AG09309 (cell line): Measurements from ENCODE around the gene PRRG2.

ENCODE experiments used
- DNase-seq: peaks from one replicate; pipeline ENCODE4 v3.0.0-alpha.2; 2010; ENCODE audit warnings: low read depth
- H3K4me3 ChIP-seq: 2 replicates; pipeline ENCODE4 v1.5.1; 2011; ENCODE audit warnings: mild to moderate bottlenecking, low read depth, low read length, moderate library complexity; ENCODE audit not compliant: control insufficient read depth
- TF ChIP-seq, protein P1 (sequence below): IDR thresholded peaks from 2 replicates; pipeline ENCODE4 v1.5.1; 2011; ENCODE audit warnings: mild to moderate bottlenecking, low read depth, low read length, inconsistent platforms; ENCODE audit not compliant: insufficient read depth, control insufficient read depth; ENCODE audit errors: missing control alignments

PRRG2 gene

GRCh38 chr19:49573425-49573824, 7.7 kb upstream of the PRRG2 start:
- DNase-seq: no peak
- TF ChIP-seq, protein P1, sequence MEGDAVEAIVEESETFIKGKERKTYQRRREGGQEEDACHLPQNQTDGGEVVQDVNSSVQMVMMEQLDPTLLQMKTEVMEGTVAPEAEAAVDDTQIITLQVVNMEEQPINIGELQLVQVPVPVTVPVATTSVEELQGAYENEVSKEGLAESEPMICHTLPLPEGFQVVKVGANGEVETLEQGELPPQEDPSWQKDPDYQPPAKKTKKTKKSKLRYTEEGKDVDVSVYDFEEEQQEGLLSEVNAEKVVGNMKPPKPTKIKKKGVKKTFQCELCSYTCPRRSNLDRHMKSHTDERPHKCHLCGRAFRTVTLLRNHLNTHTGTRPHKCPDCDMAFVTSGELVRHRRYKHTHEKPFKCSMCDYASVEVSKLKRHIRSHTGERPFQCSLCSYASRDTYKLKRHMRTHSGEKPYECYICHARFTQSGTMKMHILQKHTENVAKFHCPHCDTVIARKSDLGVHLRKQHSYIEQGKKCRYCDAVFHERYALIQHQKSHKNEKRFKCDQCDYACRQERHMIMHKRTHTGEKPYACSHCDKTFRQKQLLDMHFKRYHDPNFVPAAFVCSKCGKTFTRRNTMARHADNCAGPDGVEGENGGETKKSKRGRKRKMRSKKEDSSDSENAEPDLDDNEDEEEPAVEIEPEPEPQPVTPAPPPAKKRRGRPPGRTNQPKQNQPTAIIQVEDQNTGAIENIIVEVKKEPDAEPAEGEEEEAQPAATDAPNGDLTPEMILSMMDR: no peak
- H3K4me3 ChIP-seq: no peak overlapping the region

DNA sequence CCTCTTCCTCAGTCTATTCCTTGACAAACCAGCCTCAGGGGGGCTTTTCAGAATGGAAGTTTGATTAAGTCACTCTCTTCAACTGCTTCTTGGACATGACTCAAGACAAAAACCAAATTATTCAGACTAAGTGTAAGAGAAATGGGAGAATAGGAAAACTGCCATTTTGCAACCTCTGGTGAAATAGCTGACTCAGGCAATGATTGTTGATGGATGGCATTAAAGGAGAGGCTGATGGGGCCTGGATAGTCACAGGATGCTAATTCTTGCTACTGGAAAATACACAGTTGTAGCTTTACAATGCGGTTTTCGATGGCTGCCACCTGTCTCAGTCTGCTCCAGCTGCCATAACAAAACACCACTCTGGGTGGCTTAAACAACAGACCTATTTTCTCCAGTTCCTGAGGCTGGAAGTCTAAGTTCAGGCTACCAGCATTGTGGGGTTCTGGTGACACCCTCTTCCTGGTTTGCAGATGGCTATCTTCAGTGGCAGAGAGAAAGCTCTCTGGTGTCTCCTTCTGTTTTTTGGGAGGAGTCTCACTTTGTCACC, 6.8 kb upstream of the PRRG2 start:
- no peak for DNase-seq
- TF ChIP-seq, protein P1: no peak
- no peak overlapping the region for H3K4me3 ChIP-seq

- no peak for DNase-seq
- peak overlapping the region; percentile 77 for H3K4me3 ChIP-seq
- TF ChIP-seq, protein P1: no peak
Observed at GRCh38 chr19:49579193-49579592, 1.9 kb upstream of the PRRG2 start.

GRCh38 chr19:49579947-49580263, 1.2 kb upstream of the PRRG2 start:
- peak overlapping the region; percentile 77 for H3K4me3 ChIP-seq
- no peak for DNase-seq
- TF ChIP-seq, protein P1: no peak

DNA sequence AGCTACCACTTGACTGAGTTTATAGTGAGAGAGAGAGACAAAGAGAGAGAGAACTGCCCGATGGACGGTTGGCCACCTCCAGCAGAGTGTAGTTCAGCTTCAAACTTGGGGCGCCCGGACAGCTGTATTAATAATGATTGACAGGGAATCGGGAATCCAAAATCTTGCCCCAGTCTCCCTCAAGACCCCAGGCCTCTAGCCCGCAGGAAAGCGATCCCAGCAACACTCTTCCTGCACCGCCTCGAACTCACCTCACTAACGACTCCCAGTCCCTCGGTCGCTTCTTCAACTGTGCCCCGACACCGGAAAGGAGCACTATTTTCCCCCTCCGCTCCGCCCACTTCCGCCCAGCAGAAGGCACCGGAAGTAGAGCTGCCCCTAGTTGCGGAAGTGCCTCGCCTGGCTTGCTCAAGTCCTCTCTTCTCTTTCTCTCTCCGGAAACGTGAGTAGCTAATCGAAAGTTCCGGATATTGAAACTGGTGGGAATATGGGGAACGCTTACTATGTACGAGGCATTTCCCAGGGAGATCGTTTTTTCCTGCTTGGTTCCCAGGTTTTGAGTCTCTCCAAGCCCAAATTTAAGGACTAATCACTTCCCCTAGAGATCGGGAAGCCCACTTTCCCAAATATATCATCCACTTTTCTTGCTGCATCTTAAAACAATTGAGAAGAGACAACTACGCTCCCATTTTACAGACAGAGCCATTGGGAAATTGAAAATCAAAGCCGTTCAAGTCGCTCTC, 681 bp upstream of the PRRG2 start, which contains the start of gene NOSIP:
NOSIP (minus strand) TSS at position 293 of the 743 bp plus-strand sequence. CDS start 19,865 bp downstream, outside the sequence.
- TF ChIP-seq, protein P1: no peak
- H3K4me3 ChIP-seq: peak within 1 kb of the TSS; percentile 77
- peak; percentile 88 for DNase-seq

DNA sequence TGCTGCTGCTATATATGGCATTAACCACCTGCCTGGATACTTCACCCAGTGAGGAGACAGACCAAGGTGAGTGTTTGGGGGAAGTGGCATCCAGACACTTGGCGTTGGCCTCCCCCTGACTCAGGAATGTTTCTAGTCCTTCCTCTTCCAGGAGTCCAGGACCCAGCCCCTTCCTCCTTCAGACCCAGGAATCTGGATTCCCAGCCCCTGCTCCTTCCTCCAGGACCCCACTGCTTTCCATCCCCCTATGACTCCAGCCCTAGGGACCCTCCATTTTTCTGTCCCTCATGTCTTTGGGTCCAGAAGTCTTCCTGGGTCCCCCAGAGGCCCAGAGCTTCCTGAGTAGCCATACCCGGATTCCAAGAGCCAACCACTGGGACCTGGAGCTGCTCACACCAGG, 2.1 kb downstream of the PRRG2 start:
- DNase-seq: no peak
- no peak overlapping the region for H3K4me3 ChIP-seq
- TF ChIP-seq, protein P1: no peak
